Skeletal muscle cell (primary cell): ENCODE data around the gene KDM2B.
A peak's percentile ranks its signal among the peaks of the same experiment; 100 is the strongest.

Experiments used
- DNase-seq: peaks from one replicate; pipeline ENCODE4 v3.0.0-alpha.2; 2010; ENCODE audit warnings: low read depth
- H3K4me3 ChIP-seq: 2 replicates; pipeline ENCODE4 v1.5.1; 2011; ENCODE audit warnings: low read depth, mild to moderate bottlenecking, control low read depth, low read length, moderate library complexity

Gene KDM2B

GRCh38 chr12:121580959-121581685, at the start of gene KDM2B:
KDM2B (minus strand) TSS chr12:121581023; CDS start chr12:121580911, 112 bp downstream.
- DNase-seq: no peak
- H3K4me3 ChIP-seq: peak within 1 kb of the TSS; percentile 59

DNA sequence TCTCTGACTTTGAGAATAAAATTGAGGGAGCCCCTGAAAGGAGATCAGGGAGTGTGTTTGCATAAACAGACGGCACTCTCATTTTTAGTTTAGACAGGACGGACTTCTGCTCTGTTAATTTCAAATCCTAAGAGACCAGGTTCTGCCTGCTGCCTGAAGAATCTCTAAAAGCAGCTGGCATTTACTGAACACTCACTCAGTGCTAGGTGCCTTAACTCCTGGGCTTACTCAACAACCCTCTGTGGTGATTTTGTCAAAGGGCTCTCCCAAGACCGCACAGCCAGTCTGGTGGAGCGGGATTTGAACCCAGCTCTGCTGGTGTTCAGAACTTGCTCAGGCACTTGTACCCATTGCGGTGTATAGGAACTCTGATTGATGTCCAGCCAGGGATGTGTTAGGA, 47.7 kb upstream of the KDM2B start:
- DNase-seq: no peak
- H3K4me3 ChIP-seq: no peak overlapping the region

DNA sequence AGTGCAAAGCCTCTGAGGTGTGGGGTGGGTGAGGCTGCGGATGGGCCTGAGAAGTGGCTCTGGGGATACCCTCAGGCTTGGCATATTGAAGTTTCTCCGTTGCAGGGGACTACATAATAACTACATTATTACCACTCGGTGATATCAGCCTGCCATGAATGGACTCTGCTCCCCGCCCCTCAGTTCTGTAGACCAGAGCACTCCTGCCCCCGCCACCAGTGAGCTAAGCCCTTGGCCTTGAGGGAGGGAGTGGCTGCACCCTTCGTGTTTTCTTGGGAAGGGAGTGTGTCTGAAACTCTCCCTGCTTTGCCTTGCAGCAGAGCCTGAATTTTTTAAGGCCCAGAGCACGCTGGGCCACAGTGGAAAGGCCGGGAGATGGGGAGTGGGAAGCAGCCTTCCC, 47.2 kb upstream of the KDM2B start:
- DNase-seq: no peak
- peak overlapping the region; percentile 58 for H3K4me3 ChIP-seq

GRCh38 chr12:121626853-121627640, 46.2 kb upstream of the KDM2B start:
- peak overlapping the region; percentile 58 for H3K4me3 ChIP-seq
- peak; percentile 15 for DNase-seq

GRCh38 chr12:121626087-121626852, 45.4 kb upstream of the KDM2B start, which contains the start of gene ORAI1:
ORAI1 (plus strand) TSS chr12:121626530.
- H3K4me3 ChIP-seq: peak within 1 kb of the TSS; percentile 58
- DNase-seq: peak; percentile 81

- no peak for DNase-seq
- no peak overlapping the region for H3K4me3 ChIP-seq
Measured at GRCh38 chr12:121620333-121620891, 39.6 kb upstream of the KDM2B start.

- DNase-seq: no peak
- no peak overlapping the region for H3K4me3 ChIP-seq
Measured at GRCh38 chr12:121618659-121619233, 37.9 kb upstream of the KDM2B start.

GRCh38 chr12:121614872-121615467, 34.1 kb upstream of the KDM2B start:
- H3K4me3 ChIP-seq: no peak overlapping the region
- no peak for DNase-seq

GRCh38 chr12:121613462-121613861, 32.6 kb upstream of the KDM2B start:
- H3K4me3 ChIP-seq: no peak overlapping the region
- DNase-seq: no peak

DNA sequence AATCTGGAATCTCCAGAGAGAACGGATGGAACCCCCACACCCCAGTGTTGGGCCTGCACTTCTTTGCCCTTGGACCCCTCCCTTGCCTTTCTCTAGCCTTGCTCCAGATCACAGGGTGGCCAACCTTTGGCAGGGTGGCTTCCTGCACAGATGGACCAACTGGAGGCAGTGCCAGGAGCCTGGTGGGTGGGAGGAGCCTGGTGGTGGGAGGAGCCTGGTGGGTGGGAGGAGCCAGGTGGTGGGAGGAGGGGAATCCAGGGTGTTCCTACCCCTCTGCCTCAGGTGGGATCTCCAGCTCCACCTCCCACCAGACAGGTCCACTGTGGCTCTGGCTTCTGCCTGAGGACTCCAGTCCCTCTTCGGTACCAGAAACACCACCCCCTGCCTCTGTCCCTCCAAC, 30.5 kb upstream of the KDM2B start:
- no peak for DNase-seq

GRCh38 chr12:121610239-121611149, 29.7 kb upstream of the KDM2B start:
- peak; percentile 13 for DNase-seq
- H3K4me3 ChIP-seq: no peak overlapping the region

More for the DNA sequence above, 30.5 kb upstream of the KDM2B start:
- H3K4me3 ChIP-seq: no peak overlapping the region

GRCh38 chr12:121608301-121608700, 27.5 kb upstream of the KDM2B start:
- H3K4me3 ChIP-seq: no peak overlapping the region
- DNase-seq: no peak

GRCh38 chr12:121603581-121603980, 22.8 kb upstream of the KDM2B start:
- H3K4me3 ChIP-seq: no peak overlapping the region
- DNase-seq: no peak

DNA sequence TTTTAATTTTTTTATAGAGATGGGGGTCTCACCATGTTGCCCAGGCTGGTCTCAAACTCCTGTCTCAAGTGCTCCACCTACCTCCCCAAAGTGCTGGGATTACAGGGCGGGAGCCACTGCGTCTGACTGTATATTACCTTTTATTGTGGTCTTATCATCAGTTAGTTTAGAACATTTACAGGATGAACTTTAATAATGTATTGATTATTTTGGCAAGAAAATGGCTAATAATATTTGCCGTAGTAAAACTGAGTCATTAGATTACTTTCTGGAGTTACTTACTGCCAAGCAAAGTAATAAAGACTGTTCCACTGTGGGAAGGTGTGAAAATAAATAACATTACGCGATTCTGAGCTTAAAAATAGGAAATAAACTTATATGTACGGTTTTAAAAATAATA, 21.9 kb upstream of the KDM2B start:
- no peak for DNase-seq

GRCh38 chr12:121600702-121601336, 20.0 kb upstream of the KDM2B start:
- no peak overlapping the region for H3K4me3 ChIP-seq
- DNase-seq: no peak

More for the DNA sequence above, 21.9 kb upstream of the KDM2B start:
- H3K4me3 ChIP-seq: no peak overlapping the region

GRCh38 chr12:121596526-121596925, 15.7 kb upstream of the KDM2B start:
- no peak overlapping the region for H3K4me3 ChIP-seq
- no peak for DNase-seq

DNA sequence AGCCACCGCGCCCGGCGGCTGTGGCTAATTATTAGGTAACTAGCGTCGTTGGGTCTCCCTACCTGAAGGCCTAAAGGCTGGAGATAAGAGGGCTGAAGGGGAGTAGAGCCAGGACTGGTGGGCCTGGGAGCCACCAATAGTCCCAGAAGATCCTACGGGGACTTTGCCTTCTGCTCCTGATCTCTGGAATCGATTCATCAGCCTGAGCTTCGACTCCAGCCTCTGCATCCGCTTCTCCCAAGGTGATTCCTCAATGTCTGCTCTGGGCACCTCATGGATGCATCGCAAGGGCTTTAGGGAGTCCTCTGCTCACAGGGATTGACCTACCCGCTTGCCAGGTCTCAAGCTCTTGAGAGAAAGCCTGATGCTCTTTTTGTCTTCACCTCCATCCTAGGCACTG, 14.7 kb upstream of the KDM2B start:
- no peak for DNase-seq
- no peak overlapping the region for H3K4me3 ChIP-seq

DNA sequence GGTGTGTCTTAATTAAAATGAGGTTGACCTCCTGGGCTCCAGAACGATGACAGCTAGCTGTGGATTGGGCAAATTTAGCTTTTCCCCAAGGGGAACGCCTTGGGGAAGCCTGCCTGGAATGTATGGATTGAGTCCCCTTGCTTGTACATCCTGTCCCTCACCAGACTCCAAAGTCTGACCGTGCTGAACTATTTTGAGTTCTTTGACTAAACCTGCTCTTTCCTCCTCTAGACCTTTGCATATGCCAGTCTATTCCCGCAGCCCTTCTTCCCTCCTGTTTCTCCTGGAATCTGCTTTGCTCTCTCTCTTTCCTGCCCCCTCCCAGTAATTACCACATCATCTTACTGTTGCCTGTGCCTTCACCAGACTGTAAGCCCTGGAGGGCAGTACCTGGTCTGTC, 11.5 kb upstream of the KDM2B start:
- no peak overlapping the region for H3K4me3 ChIP-seq
- no peak for DNase-seq
